ENCODE data around the gene FRMD5.

GRCh38 chr15:44099671-44100070 lies 95.4 kb downstream of the FRMD5 start:
- no peak for TF ChIP-seq CHD4 (IDR thresholded peaks at IDR 0.05; ENCODE audit: borderline replicate concordance)
- TF ChIP-seq CTCF (IDR thresholded peaks at IDR 0.05) = no peak
- TF ChIP-seq RAD21 (conservative IDR thresholded peaks at IDR 0.05 in 1 of 2, IDR thresholded peaks at IDR 0.05 in 1 of 2) = no peak
- no peak for TF ChIP-seq ZFP36 (IDR thresholded peaks at IDR 0.05; ENCODE audit: borderline replicate concordance, partially characterized antibody)
